ENCODE measurements around the gene ARHGEF7.

Gene ARHGEF7, protein sequence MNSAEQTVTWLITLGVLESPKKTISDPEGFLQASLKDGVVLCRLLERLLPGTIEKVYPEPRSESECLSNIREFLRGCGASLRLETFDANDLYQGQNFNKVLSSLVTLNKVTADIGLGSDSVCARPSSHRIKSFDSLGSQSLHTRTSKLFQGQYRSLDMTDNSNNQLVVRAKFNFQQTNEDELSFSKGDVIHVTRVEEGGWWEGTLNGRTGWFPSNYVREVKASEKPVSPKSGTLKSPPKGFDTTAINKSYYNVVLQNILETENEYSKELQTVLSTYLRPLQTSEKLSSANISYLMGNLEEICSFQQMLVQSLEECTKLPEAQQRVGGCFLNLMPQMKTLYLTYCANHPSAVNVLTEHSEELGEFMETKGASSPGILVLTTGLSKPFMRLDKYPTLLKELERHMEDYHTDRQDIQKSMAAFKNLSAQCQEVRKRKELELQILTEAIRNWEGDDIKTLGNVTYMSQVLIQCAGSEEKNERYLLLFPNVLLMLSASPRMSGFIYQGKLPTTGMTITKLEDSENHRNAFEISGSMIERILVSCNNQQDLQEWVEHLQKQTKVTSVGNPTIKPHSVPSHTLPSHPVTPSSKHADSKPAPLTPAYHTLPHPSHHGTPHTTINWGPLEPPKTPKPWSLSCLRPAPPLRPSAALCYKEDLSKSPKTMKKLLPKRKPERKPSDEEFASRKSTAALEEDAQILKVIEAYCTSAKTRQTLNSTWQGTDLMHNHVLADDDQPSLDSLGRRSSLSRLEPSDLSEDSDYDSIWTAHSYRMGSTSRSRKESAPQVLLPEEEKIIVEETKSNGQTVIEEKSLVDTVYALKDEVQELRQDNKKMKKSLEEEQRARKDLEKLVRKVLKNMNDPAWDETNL

DNA sequence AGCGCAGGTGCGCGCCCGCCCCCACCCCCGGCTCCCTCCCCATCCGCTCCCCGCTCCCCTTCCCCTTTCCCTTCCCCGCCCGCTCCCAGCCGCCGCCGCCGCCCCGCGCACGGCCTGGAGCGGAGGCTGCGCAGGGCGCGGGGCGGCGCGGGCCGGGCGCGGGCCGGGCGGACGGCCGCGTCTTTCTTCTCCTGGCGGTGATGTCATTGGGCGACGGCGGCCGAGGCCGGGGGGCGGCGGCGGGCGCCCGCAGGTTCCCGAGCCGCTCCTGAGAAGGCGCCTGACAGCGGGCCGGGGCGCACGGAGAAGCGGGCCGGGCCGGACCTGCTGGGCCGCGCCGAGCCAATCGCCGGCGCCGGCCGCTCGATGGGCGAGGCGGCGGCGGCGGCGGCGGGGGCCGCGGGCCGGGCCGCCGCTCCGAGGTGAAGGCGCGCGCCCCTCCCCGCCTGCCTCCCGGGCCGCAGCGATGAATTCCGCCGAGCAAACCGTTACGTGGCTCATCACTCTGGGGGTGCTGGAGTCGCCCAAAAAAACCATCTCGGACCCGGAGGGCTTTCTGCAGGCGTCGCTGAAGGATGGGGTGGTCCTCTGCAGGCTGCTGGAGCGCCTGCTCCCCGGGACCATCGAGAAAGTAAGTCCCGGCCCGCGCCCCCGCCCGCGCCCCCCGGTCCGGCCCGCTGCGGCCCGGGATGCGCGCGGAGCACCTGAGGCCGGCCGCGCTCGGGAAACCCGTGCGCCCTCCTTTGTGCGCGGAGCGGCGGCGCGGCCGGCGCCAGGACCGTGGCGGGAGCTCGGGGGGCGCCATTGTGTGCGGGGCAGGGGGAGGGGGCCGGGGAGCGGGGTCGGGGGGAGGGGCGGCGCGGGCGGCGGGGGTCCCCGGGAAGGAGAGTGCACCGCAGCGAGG, at the start of gene ARHGEF7:
ARHGEF7 (plus strand) TSS at position 250 of the 904 bp plus-strand sequence; CDS start at position 467, 217 bp downstream.
- H3K4me3 ChIP-seq (ENCODE audit: insufficient read depth, low read length, poor library complexity, severe bottlenecking), result peak within 1 kb of the TSS; percentile 10
- no peaks in the 10 kb centered on the region for H3K9me2 ChIP-seq (replicated peaks; ENCODE audit: insufficient read depth, low read length)
- TF ChIP-seq, protein P1, sequence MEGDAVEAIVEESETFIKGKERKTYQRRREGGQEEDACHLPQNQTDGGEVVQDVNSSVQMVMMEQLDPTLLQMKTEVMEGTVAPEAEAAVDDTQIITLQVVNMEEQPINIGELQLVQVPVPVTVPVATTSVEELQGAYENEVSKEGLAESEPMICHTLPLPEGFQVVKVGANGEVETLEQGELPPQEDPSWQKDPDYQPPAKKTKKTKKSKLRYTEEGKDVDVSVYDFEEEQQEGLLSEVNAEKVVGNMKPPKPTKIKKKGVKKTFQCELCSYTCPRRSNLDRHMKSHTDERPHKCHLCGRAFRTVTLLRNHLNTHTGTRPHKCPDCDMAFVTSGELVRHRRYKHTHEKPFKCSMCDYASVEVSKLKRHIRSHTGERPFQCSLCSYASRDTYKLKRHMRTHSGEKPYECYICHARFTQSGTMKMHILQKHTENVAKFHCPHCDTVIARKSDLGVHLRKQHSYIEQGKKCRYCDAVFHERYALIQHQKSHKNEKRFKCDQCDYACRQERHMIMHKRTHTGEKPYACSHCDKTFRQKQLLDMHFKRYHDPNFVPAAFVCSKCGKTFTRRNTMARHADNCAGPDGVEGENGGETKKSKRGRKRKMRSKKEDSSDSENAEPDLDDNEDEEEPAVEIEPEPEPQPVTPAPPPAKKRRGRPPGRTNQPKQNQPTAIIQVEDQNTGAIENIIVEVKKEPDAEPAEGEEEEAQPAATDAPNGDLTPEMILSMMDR (IDR thresholded peaks at IDR 0.05; ENCODE audit: insufficient read depth, low read length, poor library complexity, severe bottlenecking), result no peak
- no peak for TF ChIP-seq EZH2phosphoT487 (conservative IDR thresholded peaks at IDR 0.05; ENCODE audit: low read length)
- H3K27ac ChIP-seq (ENCODE audit: low read depth, low read length), result no peak within 1 kb of the TSS
- no peaks in the 10 kb centered on the region for H3K79me2 ChIP-seq (ENCODE audit: insufficient read depth, low read length)
- H3K36me3 ChIP-seq (ENCODE audit: low read length), result no peaks in the 10 kb centered on the region
- H3K4me2 ChIP-seq (ENCODE audit: low read depth, low read length, poor library complexity, severe bottlenecking), result peak within 1 kb of the TSS; percentile 45
- no peaks in the 10 kb centered on the region for H4K20me1 ChIP-seq (ENCODE audit: low read depth, low read length)
- H3K9ac ChIP-seq (ENCODE audit: low read length), result no peak within 1 kb of the TSS; the same call in 1 of the 2 replicates
- no peak within 1 kb of the TSS for H2AFZ ChIP-seq (ENCODE audit: low read depth, low read length, severe bottlenecking)
- no peaks in the 10 kb centered on the region for H3K27me3 ChIP-seq (ENCODE audit: low read length)
- H3F3A ChIP-seq (ENCODE audit: insufficient read depth), result no peaks in the 10 kb centered on the region
- H3K9me3 ChIP-seq (ENCODE audit: insufficient read depth, low read length), result no peaks in the 10 kb centered on the region

DNA sequence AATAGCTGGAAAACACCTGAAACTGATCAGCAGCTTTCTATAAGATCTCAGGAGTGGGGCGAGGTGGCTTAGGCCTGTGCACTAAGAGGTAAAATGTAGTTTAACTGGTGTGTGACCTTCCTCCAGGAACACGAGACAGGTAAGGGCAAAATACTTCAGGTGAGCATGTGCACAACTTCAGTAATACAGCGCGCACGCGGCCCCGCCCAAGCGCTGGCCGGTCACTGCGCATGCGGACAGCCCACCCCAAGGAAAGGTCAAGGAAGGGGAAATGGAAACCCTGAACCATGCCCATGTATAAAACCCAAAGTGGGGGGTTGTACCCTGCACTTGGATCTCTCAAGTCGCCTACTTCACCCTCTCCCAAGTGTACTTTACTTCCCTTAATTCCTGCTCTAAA, 49.4 kb upstream of the ARHGEF7 start:
- Histone ChIP-seq H3K4me2 (ENCODE audit: low read depth, low read length, poor library complexity, severe bottlenecking) (no peak overlapping the region), H3K36me3 (ENCODE audit: low read length) (no peaks in the 10 kb centered on the region), H3K27me3 (ENCODE audit: low read length) (no peaks in the 10 kb centered on the region), H3K27ac (ENCODE audit: low read depth, low read length) (no peak overlapping the region), H3K9me3 (ENCODE audit: insufficient read depth, low read length) (no peaks in the 10 kb centered on the region), H2AFZ (ENCODE audit: low read depth, low read length, severe bottlenecking) (no peak overlapping the region), H3K79me2 (ENCODE audit: insufficient read depth, low read length) (no peaks in the 10 kb centered on the region), H3F3A (ENCODE audit: insufficient read depth) (no peaks in the 10 kb centered on the region), H3K9ac (ENCODE audit: low read length) (no peak overlapping the region), H3K9me2 (replicated peaks; ENCODE audit: insufficient read depth, low read length) (no peaks in the 10 kb centered on the region), H4K20me1 (ENCODE audit: low read depth, low read length) (no peaks in the 10 kb centered on the region), H3K4me3 (ENCODE audit: insufficient read depth, low read length, poor library complexity, severe bottlenecking) (no peak overlapping the region)
- TF ChIP-seq EZH2phosphoT487 (conservative IDR thresholded peaks at IDR 0.05; ENCODE audit: low read length), result no peak
- TF ChIP-seq, protein P1 (IDR thresholded peaks at IDR 0.05; ENCODE audit: insufficient read depth, low read length, poor library complexity, severe bottlenecking), result no peak

DNA sequence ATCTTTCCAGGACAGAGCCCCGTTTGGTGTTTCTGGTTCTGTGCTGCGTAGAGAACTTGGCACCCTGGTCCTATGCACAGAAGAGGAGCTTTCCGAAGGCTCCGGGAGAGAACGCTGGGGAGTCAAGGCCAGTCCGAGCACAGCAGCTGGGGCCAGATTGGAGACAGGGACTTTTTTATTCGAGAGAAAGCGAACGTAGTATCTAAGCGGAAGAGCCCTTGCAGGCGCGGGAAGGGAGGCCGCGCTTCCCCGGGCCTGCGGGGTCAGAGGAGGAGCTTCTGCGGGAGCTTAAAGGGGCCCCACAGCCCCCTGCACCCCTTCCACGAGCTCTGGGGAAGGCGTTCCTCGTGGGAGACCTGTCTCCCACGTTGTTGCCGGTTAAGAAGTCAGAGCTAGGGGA, 48.6 kb upstream of the ARHGEF7 start:
- Histone ChIP-seq H3K4me3 (ENCODE audit: insufficient read depth, low read length, poor library complexity, severe bottlenecking) (no peak overlapping the region), H3K9me2 (replicated peaks; ENCODE audit: insufficient read depth, low read length) (no peaks in the 10 kb centered on the region), H3K9ac (ENCODE audit: low read length) (no peak overlapping the region), H3K27ac (ENCODE audit: low read depth, low read length) (no peak overlapping the region), H3F3A (ENCODE audit: insufficient read depth) (no peaks in the 10 kb centered on the region), H3K79me2 (ENCODE audit: insufficient read depth, low read length) (no peaks in the 10 kb centered on the region), H3K9me3 (ENCODE audit: insufficient read depth, low read length) (no peaks in the 10 kb centered on the region), H3K36me3 (ENCODE audit: low read length) (no peaks in the 10 kb centered on the region), H3K27me3 (ENCODE audit: low read length) (no peaks in the 10 kb centered on the region), H3K4me2 (ENCODE audit: low read depth, low read length, poor library complexity, severe bottlenecking) (no peak overlapping the region), H4K20me1 (ENCODE audit: low read depth, low read length) (no peaks in the 10 kb centered on the region), H2AFZ (ENCODE audit: low read depth, low read length, severe bottlenecking) (no peak overlapping the region)
- TF ChIP-seq, protein P1 (IDR thresholded peaks at IDR 0.05; ENCODE audit: insufficient read depth, low read length, poor library complexity, severe bottlenecking), result no peak
- no peak for TF ChIP-seq EZH2phosphoT487 (conservative IDR thresholded peaks at IDR 0.05; ENCODE audit: low read length)

All from SU-DHL-6 (cell line).